Panc1 (cell line): ENCODE data around the gene MYRF. TPM values are rescaled to one million over a fixed set of nuclear protein-coding genes. Genes with fewer than 3 reads are reported as not detected.
A peak's percentile ranks its signal among the peaks of the same experiment; 100 is the strongest.

ENCODE experiments used
- ATAC-seq: fragments of 200-7000 bp; cut with Tn5 transposase; 2 replicates; pipeline ENCODE4 v1.9.1; 2020; ENCODE audit warnings: mild to moderate bottlenecking, moderate library complexity
- BruUV-seq: library from RNA; stranded (reverse); fragments of 400-500 nt; replicated peaks from 2 replicates; lab custom pipeline; 2021; lab: Mats Ljungman, UMichigan
- CTCF ChIA-PET: fragments of 300-600 bp; sonication (Branson Sonifier 250); formaldehyde crosslinking; loops from one replicate; lab custom pipeline; 2022; ENCODE audit warnings: antibody characterized with exemption; lab: Charles Lee
- POLR2A ChIA-PET: fragments of 300-600 bp; sonication (Branson Sonifier 250); formaldehyde crosslinking; loops from one replicate; lab custom pipeline; 2022; ENCODE audit warnings: antibody characterized with exemption; lab: Charles Lee
- DNase-seq: peaks from one replicate; pipeline ENCODE4 v3.0.0-alpha.2; 2010; ENCODE audit warnings: low read depth, low spot score
- H3K27ac ChIP-seq: 2 replicates; pipeline ENCODE4 v1.5.1; 2011; ENCODE audit warnings: mild to moderate bottlenecking, low read length, inconsistent platforms
- H3K27me3 ChIP-seq: fragments of 200-500 bp; sonication (Bioruptor generic); 2 replicates; pipeline ENCODE4 v1.6.0; 2014; ENCODE audit warnings: low read length, inconsistent platforms; ENCODE audit not compliant: control insufficient read depth, insufficient read depth
- H3K36me3 ChIP-seq: fragments of 200-500 bp; sonication (Bioruptor generic); 2 replicates; pipeline ENCODE4 v1.5.1; 2014; ENCODE audit warnings: inconsistent platforms, mild to moderate bottlenecking, low read length, moderate library complexity; ENCODE audit not compliant: control insufficient read depth, insufficient read depth
- H3K4me1 ChIP-seq: 2 replicates; pipeline ENCODE4 v1.5.1; 2011; ENCODE audit warnings: inconsistent platforms, mild to moderate bottlenecking, low read length, moderate library complexity; ENCODE audit not compliant: control insufficient read depth, insufficient read depth
- H3K4me3 ChIP-seq, 2 experiments: 2 replicates each; pipeline ENCODE4 v1.5.1; 2011 to 2012; ENCODE audit warnings: low read depth in 2 of 2, low read length in 2 of 2, mild to moderate bottlenecking in 2 of 2, inconsistent platforms in 1 of 2, moderate library complexity in 1 of 2
- H3K9me3 ChIP-seq: fragments of 200-500 bp; sonication (Bioruptor generic); 2 replicates; pipeline ENCODE4 v1.5.1; 2014; ENCODE audit warnings: low read depth, mild to moderate bottlenecking, inconsistent platforms, low read length, moderate library complexity; ENCODE audit not compliant: control insufficient read depth, insufficient read depth
- CTCF ChIP-seq: fragments of 450-650 bp; IDR thresholded peaks from 2 replicates; pipeline ENCODE4 v1.5.1; 2017; ENCODE audit warnings: mild to moderate bottlenecking
- POLR2AphosphoS5 ChIP-seq: IDR thresholded peaks from 2 replicates; pipeline ENCODE4 v1.6.1; 2012; ENCODE audit warnings: mild to moderate bottlenecking, low read depth, low read length, moderate library complexity
- REST ChIP-seq, 2 experiments: IDR thresholded peaks; 2 replicates each; pipeline ENCODE4 v1.6.1; 2011 to 2012; ENCODE audit warnings: low read depth in 2 of 2, control low read depth in 1 of 2, low read length in 1 of 2, mild to moderate bottlenecking in 1 of 2, moderate library complexity in 1 of 2; ENCODE audit not compliant: insufficient read depth in 1 of 2
- SIN3A ChIP-seq: IDR thresholded peaks from 2 replicates; pipeline ENCODE4 v1.6.1; 2012; ENCODE audit warnings: low read depth, mild to moderate bottlenecking, low read length, moderate library complexity, borderline replicate concordance; ENCODE audit not compliant: insufficient read depth
- TCF7L2 ChIP-seq: IDR thresholded peaks from 2 replicates; pipeline ENCODE4 v1.6.1; 2011; ENCODE audit warnings: mild to moderate bottlenecking, low read depth, low read length, inconsistent platforms
- in situ Hi-C: cut with HindIII; loops from 2 replicates; pipeline ENCODE4 v1.10.0; 2016; ENCODE audit warnings: low sequenced_read_pairs, low pct_unique_long_range_greater_than_20kb
- intact Hi-C: fragments of 100-400 bp; cut with micrococcal nuclease; formaldehyde crosslinking; loops from one replicate; pipeline ENCODE4 v1.10.0; 2022; ENCODE audit not compliant: unreplicated experiment
- total RNA-seq: library from RNA; stranded (reverse); gene quantifications from one replicate; pipeline ENCODE4 v1.2.1, GENCODE V29; 2021; ENCODE audit not compliant: unreplicated experiment

The MYRF gene
- total RNA-seq, 1 experiment from 2014 or later = 2.8 TPM

- DNase-seq = no peak
- POLR2A ChIA-PET = no interaction called here
- peak; percentile 86; the same call in 1 of the 2 replicates for TF ChIP-seq CTCF
- no peak for TF ChIP-seq SIN3A
- no peak for TF ChIP-seq REST (IDR thresholded peaks at IDR 0.05; ENCODE audit: insufficient read depth in 1 of 2, low read depth in 2 of 2, low read length in 1 of 2)
These were observed 35.6 kb downstream of the MYRF start for GRCh38 chr11:61787928-61788491.

GRCh38 chr11:61791737-61792309, 39.4 kb downstream of the MYRF start:
- H3K27ac ChIP-seq = peak overlapping the region; percentile 99
- in situ Hi-C loops = no loop called here
- no peaks in the 10 kb centered on the region for H3K9me3 ChIP-seq
- intact Hi-C loops = no loop called here
- TF ChIP-seq POLR2AphosphoS5 (no peak), REST (IDR thresholded peaks at IDR 0.05; ENCODE audit: insufficient read depth in 1 of 2, low read depth in 2 of 2, low read length in 1 of 2) (no peak), CTCF (no peak), SIN3A (no peak), TCF7L2 (no peak)
- peak; percentile 36 for ATAC-seq
- peaks cover 7% of the 10 kb centered on the region; the same call in 1 of the 2 replicates for H3K36me3 ChIP-seq
- ChIA-PET POLR2A (no interaction called here), CTCF (no interaction called here)
- H3K4me3 ChIP-seq = peak overlapping the region; percentile 99
- DNase-seq = no peak
- no peaks in the 10 kb centered on the region for H3K27me3 ChIP-seq
- H3K4me1 ChIP-seq = peaks cover 4% of the 10 kb centered on the region
- TSS peak; percentile 93 for BruUV-seq

More at GRCh38 chr11:61787928-61788491, 35.6 kb downstream of the MYRF start:
- Histone ChIP-seq H3K4me3 (no peak overlapping the region), H3K27ac (no peak overlapping the region), H3K4me1 (peaks cover 4% of the 10 kb centered on the region; the same call in 1 of the 2 replicates), H3K9me3 (no peaks in the 10 kb centered on the region), H3K27me3 (no peaks in the 10 kb centered on the region), H3K36me3 (peaks cover 2% of the 10 kb centered on the region; the same call in 1 of the 2 replicates)
- peak; percentile 26; the same call in 1 of the 2 replicates for ATAC-seq
- BruUV-seq = no TSS peak
- in situ Hi-C loops (no loop called here), intact Hi-C loops (loop anchor here (5.0 kb wide), 1 partner anchor 36 kb away; the partner anchor contains the start of gene MYRF)
- CTCF ChIA-PET = interaction anchor here (1.0 to 1.2 kb wide), 2 partner anchors 30 to 40 kb away, joined by 4 to 7 read pairs; no protein-coding TSS in a partner anchor
